OCI-LY3 (cell line): ENCODE data around the gene SERGEF.

ENCODE experiments used
- H2AFZ ChIP-seq: fragments of 200-600, 300-600 bp; shearing (Covaris generic); 2 replicates; pipeline ENCODE4 v1.6.0; 2014; ENCODE audit warnings: antibody characterized with exemption, low read depth, low read length
- H3K27ac ChIP-seq: fragments of 200-600, 300-600 bp; sonication (generic); 2 replicates; pipeline ENCODE4 v1.5.1; 2014; ENCODE audit warnings: mild to moderate bottlenecking, low read length, moderate library complexity, mixed read lengths
- H3K27me3 ChIP-seq: fragments of 200-600, 300-600 bp; sonication (generic); 2 replicates; pipeline ENCODE4 v1.6.1; 2014; ENCODE audit warnings: low read depth, low read length, mixed read lengths
- H3K36me3 ChIP-seq: fragments of 200-600, 300-600 bp; sonication (generic); replicated peaks from 2 replicates; pipeline ENCODE3; 2014; ENCODE audit warnings: low read depth, low read length, mixed read lengths
- H3K4me1 ChIP-seq: fragments of 300-600, 200-600 bp; sonication (generic); 2 replicates; pipeline ENCODE4 v1.6.1; 2014; ENCODE audit warnings: low read length, mixed read lengths
- H3K4me2 ChIP-seq: fragments of 200-600, 300-600 bp; sonication (generic); 2 replicates; pipeline ENCODE4 v1.6.1; 2014; ENCODE audit warnings: low read length, mixed read lengths
- H3K4me3 ChIP-seq: fragments of 300-600, 200-600 bp; sonication (generic); 2 replicates; pipeline ENCODE4 v1.5.1; 2014; ENCODE audit warnings: antibody characterized with exemption, mild to moderate bottlenecking, low read length, moderate library complexity
- H3K79me2 ChIP-seq: fragments of 300-600, 200-600 bp; shearing (Covaris generic); 2 replicates; pipeline ENCODE4 v1.6.1; 2014; ENCODE audit warnings: mild to moderate bottlenecking, low read length, mixed read lengths
- H3K9ac ChIP-seq: fragments of 300-600, 200-600 bp; shearing (Covaris generic); 2 replicates; pipeline ENCODE4 v1.6.0; 2014; ENCODE audit warnings: mild to moderate bottlenecking, low read length, moderate library complexity
- H3K9me3 ChIP-seq: fragments of 200-600, 300-600 bp; shearing (Covaris generic); 2 replicates; pipeline ENCODE4 v1.6.1; 2014; ENCODE audit warnings: low read length, mixed read lengths; ENCODE audit not compliant: insufficient read depth
- H4K20me1 ChIP-seq: fragments of 200-600, 300-600 bp; sonication (generic); 2 replicates; pipeline ENCODE4 v1.6.1; 2016; ENCODE audit warnings: low read length, mixed read lengths; ENCODE audit not compliant: insufficient read depth
- CTCF ChIP-seq: fragments of 200-600, 300-600 bp; sonication (generic); IDR thresholded peaks from 2 replicates; pipeline ENCODE4 v1.5.1; 2014; ENCODE audit warnings: antibody characterized with exemption, low read length, low read depth
- EZH2phosphoT487 ChIP-seq: fragments of 200-600 bp; shearing (Covaris generic); IDR thresholded peaks from 2 replicates; pipeline ENCODE4 v1.6.1; 2018; ENCODE audit warnings: antibody characterized with exemption, mixed run types, low read depth

SERGEF gene

GRCh38 chr11:17782145-17782544 is 230.7 kb downstream of the SERGEF start:
- Histone ChIP-seq H3K9me3 (no peaks in the 10 kb centered on the region), H4K20me1 (no peaks in the 10 kb centered on the region), H3K4me1 (no peaks in the 10 kb centered on the region), H3K27ac (no peak overlapping the region), H3K9ac (no peak overlapping the region), H3K4me2 (no peak overlapping the region), H2AFZ (no peak overlapping the region), H3K79me2 (no peaks in the 10 kb centered on the region), H3K36me3 (no peaks in the 10 kb centered on the region), H3K4me3 (no peak overlapping the region), H3K27me3 (no peaks in the 10 kb centered on the region)
- no peak for TF ChIP-seq CTCF
- no peak for TF ChIP-seq EZH2phosphoT487

GRCh38 chr11:17781626-17782025 is 231.2 kb downstream of the SERGEF start:
- Histone ChIP-seq H3K4me3 (no peak overlapping the region), H3K9me3 (no peaks in the 10 kb centered on the region), H3K79me2 (no peaks in the 10 kb centered on the region), H3K9ac (no peak overlapping the region), H3K36me3 (no peaks in the 10 kb centered on the region), H4K20me1 (no peaks in the 10 kb centered on the region), H3K4me2 (no peak overlapping the region), H3K4me1 (no peaks in the 10 kb centered on the region), H2AFZ (no peak overlapping the region), H3K27me3 (no peaks in the 10 kb centered on the region), H3K27ac (no peak overlapping the region)
- no peak for TF ChIP-seq EZH2phosphoT487
- no peak for TF ChIP-seq CTCF

- H3K9ac ChIP-seq = no peak overlapping the region
- H3K36me3 ChIP-seq = no peaks in the 10 kb centered on the region
- H3K4me2 ChIP-seq = no peak overlapping the region
- H3K9me3 ChIP-seq = no peaks in the 10 kb centered on the region
- H3K27ac ChIP-seq = no peak overlapping the region
- H4K20me1 ChIP-seq = no peaks in the 10 kb centered on the region
- TF ChIP-seq EZH2phosphoT487 (no peak), CTCF (no peak)
- H3K27me3 ChIP-seq = no peaks in the 10 kb centered on the region
- no peak overlapping the region for H3K4me3 ChIP-seq
- H3K4me1 ChIP-seq = no peaks in the 10 kb centered on the region
- no peak overlapping the region for H2AFZ ChIP-seq
- no peaks in the 10 kb centered on the region for H3K79me2 ChIP-seq
Observed at GRCh38 chr11:17781221-17781620, 231.6 kb downstream of the SERGEF start.

- H3K4me2 ChIP-seq = no peak overlapping the region
- no peak overlapping the region for H3K9ac ChIP-seq
- no peaks in the 10 kb centered on the region for H3K36me3 ChIP-seq
- no peaks in the 10 kb centered on the region for H3K27me3 ChIP-seq
- no peaks in the 10 kb centered on the region for H3K9me3 ChIP-seq
- no peak overlapping the region for H2AFZ ChIP-seq
- H3K27ac ChIP-seq = no peak overlapping the region
- H3K4me1 ChIP-seq = no peaks in the 10 kb centered on the region
- H3K4me3 ChIP-seq = no peak overlapping the region
- no peaks in the 10 kb centered on the region for H3K79me2 ChIP-seq
- no peak for TF ChIP-seq EZH2phosphoT487
- TF ChIP-seq CTCF = no peak
- no peaks in the 10 kb centered on the region for H4K20me1 ChIP-seq
Observed at GRCh38 chr11:17780668-17781067, 232.2 kb downstream of the SERGEF start.
